GM19043 (cell line): ENCODE measurements around the gene C6orf141.

ENCODE experiments used
- ATAC-seq: cut with Tn5 transposase; IDR thresholded peaks from one replicate; pipeline ENCODE4 v1.9.1; 2021; ENCODE audit warnings: low read depth; ENCODE audit not compliant: unreplicated experiment

Gene C6orf141

GRCh38 chr6:49535795-49536194, 14.7 kb upstream of the C6orf141 start:
- ATAC-seq = no peak

GRCh38 chr6:49539102-49539501, 11.4 kb upstream of the C6orf141 start:
- ATAC-seq = no peak

GRCh38 chr6:49540614-49541013, 9.9 kb upstream of the C6orf141 start:
- ATAC-seq = no peak

GRCh38 chr6:49541210-49541724, 9.2 kb upstream of the C6orf141 start:
- no peak for ATAC-seq

- ATAC-seq = no peak
Measured at GRCh38 chr6:49541936-49542335, 8.5 kb upstream of the C6orf141 start.

GRCh38 chr6:49543087-49543858, 7.2 kb upstream of the C6orf141 start:
- no peak for ATAC-seq

GRCh38 chr6:49546331-49546730, 4.1 kb upstream of the C6orf141 start:
- no peak for ATAC-seq

GRCh38 chr6:49548613-49549304, 1.7 kb upstream of the C6orf141 start:
- ATAC-seq = no peak

GRCh38 chr6:49549691-49550491, 577 bp upstream of the C6orf141 start:
- no peak for ATAC-seq

GRCh38 chr6:49551078-49551865, 804 bp downstream of the C6orf141 start:
- peak; percentile 38 for ATAC-seq

- ATAC-seq = peak; percentile 33
Measured at GRCh38 chr6:49551866-49552129, 1.3 kb downstream of the C6orf141 start.

- no peak for ATAC-seq
Measured at GRCh38 chr6:49552596-49552995, 2.1 kb downstream of the C6orf141 start.

- no peak for ATAC-seq
Measured at GRCh38 chr6:49553384-49553783, 2.9 kb downstream of the C6orf141 start.

GRCh38 chr6:49555951-49556350, 5.5 kb downstream of the C6orf141 start:
- ATAC-seq = no peak

- no peak for ATAC-seq
Measured at GRCh38 chr6:49556429-49556837, 6.0 kb downstream of the C6orf141 start.

GRCh38 chr6:49557177-49557576, 6.7 kb downstream of the C6orf141 start:
- ATAC-seq = no peak

- no peak for ATAC-seq
Measured at GRCh38 chr6:49558238-49558637, 7.8 kb downstream of the C6orf141 start.

GRCh38 chr6:49563006-49563886, 12.8 kb downstream of the C6orf141 start:
- ATAC-seq = no peak

- ATAC-seq = no peak
Measured at GRCh38 chr6:49564552-49564951, 14.1 kb downstream of the C6orf141 start.

- ATAC-seq = no peak
Measured at GRCh38 chr6:49565261-49565660, 14.8 kb downstream of the C6orf141 start.
